ENCODE data around the gene NALCN.

DNA sequence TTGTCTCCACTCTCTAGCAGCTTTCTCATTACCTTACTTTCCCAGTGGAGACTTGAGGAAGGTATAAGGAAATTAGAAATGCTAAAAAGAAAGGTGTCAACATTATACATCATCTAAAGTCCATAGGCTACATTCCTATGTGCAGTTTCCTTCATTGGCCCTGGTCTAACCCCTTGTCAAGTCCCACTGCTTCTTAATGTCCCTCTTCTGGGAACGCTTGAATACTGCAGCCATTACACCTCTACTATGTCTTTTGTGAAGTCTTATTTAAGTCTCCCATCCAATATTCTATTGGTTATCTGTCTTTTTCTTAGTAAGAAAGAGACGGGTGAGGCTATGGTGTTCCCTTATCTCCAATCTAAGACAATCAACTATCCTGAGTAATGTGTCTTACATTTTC lies 409.1 kb downstream of the NALCN start:
- TF ChIP-seq POLR2A (IDR thresholded peaks at IDR 0.05; ENCODE audit: low read length) (no peak), GATA1 (IDR thresholded peaks at IDR 0.05; ENCODE audit: low read depth, low read length) (no peak)
